HG03565 (cell line): ENCODE results near the gene HOXD8.

Experiments used
- ATAC-seq: cut with Tn5 transposase; IDR thresholded peaks from one replicate; pipeline ENCODE4 v1.9.1; 2021; ENCODE audit warnings: mild to moderate bottlenecking, moderate library complexity; ENCODE audit not compliant: unreplicated experiment

Gene HOXD8

DNA sequence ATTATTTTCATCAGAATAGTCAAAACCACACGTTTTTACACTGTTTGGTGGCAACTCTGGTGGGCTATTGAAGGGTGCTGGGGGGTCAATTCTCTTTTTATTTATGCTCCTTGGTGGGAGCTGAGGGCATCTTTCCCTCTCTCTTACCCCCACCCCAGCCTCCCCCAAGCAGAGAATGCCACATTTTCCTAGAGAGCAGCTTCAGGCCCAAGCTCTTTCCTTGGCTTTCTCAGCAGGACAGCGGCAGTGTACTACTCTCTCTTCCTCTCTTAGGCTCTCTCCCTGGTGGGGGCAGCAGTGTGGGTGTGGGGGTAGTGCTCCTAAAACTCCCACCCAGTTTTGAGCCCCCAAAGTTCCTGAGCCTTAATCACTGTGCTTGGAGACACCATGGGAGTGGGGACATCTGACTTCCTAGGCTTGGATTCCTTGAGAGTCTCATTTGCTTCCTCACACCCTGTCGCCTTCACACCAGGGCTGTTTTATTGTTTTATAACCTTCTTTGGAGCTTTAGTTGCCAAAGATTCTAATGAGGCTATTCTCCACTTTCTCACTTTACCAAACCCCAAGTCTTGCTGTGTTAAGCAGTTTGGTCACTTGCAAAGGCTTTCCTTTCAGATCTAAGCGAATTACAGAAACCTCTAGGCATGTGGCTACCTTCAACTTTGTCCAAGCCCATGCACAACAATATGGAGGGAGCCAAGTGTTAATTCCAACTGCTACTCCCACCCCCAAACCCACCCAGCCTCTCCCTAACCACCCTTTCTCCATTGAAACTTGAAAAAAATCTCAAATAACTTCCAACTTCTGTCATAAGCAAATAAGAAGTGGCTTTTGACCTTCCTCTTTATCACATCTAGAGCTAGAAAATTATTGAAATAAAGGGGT, 15.8 kb downstream of the HOXD8 start:
- ATAC-seq: no peak

GRCh38 chr2:176146101-176146500, 16.6 kb downstream of the HOXD8 start:
- ATAC-seq: no peak

GRCh38 chr2:176146645-176147044, 17.1 kb downstream of the HOXD8 start:
- no peak for ATAC-seq

- no peak for ATAC-seq
Measured at GRCh38 chr2:176147210-176147799, 17.8 kb downstream of the HOXD8 start.

DNA sequence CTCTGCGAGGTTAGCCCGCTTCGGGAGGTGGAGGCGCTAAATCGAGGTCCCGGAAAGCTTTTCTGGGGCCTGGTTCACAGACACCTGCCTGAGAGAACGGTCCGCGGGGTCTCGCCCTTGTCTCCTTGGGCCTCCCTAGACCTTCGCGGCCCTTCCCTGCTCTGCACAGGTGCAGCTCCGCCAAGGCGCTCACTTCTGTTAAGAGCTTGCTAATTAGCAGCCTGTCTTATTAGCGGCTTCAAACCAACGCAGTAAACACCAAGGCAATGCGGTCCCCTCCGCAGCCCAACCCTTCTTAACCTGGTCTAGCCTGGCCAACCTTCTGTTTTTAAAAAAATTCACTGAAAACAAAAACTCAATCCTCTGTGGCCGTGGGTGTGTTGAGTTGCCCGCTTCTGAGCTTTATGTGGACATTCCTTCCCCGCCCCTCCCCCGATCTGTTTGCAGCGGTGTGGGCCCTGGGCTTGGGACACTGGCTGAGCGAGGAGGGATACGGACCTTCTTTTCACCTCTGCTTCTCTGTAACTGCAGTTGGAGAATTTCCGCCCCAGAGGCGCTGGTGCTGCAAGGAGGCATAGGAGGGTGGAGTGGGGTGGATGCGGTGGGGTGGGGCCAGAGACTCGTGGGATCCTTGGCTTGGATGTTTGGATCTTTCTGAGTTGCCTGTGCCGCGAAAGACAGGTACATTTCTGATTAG, 18.4 kb downstream of the HOXD8 start:
- ATAC-seq: no peak

DNA sequence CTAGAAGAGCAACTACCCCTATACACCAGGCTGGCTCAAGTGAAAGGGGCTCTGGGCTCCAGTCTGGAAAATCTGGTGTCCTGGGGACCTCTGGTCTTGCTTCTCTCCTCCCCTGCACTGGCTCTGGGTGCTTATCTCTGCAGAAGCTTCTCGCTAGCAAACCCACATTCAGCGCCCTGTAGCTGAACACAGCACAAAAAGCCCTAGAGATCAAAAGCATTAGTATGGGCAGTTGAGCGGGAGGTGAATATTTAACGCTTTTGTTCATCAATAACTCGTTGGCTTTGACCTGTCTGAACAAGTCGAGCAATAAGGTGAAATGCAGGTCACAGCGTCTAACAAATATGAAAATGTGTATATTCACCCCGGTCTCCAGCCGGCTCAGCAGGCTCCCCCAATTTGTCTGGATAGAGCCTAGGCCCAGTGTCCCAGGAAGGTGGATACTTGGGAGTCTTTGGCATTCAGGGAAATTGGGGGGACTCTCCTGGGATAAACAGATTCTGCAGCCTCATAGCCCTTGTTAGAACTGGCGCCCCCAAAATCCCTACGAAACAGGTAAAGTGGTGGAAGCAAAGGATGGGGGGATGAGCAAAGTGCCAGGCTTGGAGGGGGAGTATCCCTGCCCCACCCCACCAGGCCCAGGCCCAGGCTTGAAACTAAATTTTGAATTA, 19.4 kb downstream of the HOXD8 start:
- ATAC-seq: no peak

DNA sequence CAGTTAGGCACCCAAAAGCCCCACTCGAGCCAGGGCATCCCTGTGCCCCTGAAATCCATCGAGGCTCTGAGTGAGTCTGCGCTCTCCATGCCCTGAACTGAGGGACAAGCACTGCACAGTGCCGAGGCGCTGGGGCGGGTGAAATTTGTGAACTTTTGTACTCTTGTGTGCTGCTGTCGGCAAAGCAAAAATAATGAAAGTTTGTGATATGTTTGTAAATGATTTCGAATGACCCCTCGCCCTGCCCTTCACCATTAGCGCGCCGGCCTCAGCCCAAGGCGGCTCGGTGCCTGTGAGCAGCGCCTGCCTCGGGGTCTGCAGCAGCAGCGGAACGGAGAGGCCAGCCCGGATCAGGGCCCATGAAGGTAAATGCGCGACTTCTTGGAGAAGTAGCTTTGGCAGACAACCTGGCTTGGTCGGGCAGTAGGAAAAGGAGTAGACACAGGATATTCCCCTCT, 20.0 kb downstream of the HOXD8 start:
- ATAC-seq: no peak

- no peak for ATAC-seq
Measured at GRCh38 chr2:176149939-176150583, 20.6 kb downstream of the HOXD8 start.

DNA sequence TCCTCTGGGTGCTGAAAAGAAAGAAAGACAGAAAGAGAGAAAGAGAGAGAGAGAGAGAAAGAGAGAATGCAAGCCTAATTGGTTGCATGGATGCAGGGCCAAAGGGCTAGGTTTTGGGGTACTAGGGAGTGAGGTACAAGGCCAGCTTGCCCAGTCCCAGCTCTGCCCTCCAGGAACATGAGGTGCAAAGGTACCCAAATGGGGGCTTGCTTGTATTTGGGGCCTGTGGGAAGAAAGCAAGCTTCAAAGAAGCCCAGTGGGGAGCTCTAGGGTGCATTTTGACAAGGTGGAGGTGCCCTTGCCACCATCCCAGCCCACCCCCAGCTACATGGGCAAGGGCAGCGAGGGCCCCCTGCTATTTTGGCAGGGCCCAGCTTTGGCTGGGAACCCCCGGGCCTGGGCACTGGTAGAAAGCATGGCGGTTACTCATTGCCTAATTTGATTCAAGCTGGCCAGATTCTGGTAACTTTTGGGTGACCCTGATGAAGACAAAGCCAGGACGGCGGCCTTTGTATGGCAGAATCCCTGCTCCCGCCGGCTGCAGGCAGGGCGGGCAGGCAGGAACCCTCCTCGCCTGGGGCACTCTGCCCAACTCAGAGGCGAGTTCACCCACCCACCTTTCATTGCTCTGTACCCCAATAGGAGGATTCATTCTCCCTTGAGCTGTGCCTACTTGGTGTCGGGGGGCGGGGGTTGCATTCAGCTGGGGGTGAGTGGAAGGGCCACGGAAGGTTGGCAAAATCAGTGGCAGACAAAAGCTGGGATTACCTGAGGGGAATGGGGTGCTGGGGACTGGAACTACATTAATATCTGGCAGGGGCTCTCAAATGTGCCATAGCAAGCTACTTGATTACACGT, 21.3 kb downstream of the HOXD8 start:
- no peak for ATAC-seq

GRCh38 chr2:176151442-176152287, 22.2 kb downstream of the HOXD8 start, which contains the start of gene HOXD4:
HOXD4 (plus strand) TSS chr2:176151550; CDS start chr2:176151634, 84 bp downstream.
- no peak for ATAC-seq

- no peak for ATAC-seq
Measured at GRCh38 chr2:176152350-176153181, 23.1 kb downstream of the HOXD8 start.

DNA sequence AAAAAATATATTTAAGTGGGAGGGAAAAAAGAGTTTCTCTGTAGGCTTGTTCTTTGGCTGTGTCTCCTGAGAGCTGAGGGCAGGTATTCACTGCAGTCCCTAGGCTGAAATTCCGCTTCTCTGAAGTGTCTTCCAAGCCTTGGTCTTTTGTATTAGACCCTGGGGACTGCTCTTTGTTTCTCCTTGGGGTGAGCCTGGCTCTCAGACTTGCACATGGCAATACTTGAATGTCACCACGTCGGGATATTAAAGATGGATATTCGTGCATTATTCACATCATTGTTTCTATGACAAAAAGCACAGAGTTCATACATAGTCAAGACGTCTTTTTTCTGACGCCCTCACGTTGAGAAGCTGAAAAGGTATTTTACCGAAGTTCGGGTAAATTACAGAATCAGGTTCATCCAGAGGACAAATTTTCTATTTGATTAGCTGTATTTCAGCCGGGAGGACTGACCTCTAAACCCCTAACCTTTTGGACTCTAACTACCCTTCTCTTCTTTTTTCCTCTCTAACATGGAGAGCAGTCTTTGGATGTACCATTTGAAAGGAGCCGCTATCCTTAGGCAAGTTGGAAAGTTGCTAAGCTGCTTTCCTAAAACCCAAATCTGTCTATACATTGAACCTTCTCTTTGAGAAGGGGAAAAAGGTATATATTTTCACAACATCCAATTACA, 25.2 kb downstream of the HOXD8 start:
- no peak for ATAC-seq

DNA sequence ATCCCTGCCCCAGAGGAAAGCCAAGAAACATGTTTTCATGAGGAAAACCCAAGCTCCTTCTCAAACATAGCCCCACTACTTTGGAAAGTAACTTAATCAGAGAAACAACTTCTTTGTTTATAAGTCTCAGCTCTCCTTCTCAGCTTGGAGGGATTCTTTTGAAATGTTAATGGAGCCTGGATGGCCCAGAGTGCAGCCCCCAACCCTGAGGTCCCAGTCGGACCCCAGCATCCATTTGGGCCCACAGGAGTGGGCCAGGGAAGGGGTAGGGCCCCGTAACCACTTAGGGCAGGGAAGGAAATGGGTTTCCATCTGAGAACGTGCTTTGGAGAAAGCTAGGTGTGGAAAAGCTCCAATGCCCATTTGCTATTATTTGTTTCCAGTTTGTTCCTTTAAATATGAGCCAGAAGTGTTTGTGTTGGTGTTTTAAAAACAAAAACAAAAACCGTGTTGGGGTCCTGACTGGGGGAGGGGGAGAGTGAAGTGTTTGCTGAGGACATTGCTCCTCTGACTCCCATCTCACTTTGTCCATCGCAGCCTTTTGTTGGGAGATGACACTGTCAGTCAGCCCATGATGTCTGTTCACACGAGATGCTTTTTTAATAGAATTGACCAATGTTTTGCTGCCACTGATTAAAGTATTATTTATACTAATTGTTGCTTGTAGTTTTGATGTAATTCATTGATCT, 26.0 kb downstream of the HOXD8 start:
- ATAC-seq: no peak

- ATAC-seq: no peak
Measured at GRCh38 chr2:176156301-176156806, 26.8 kb downstream of the HOXD8 start.

DNA sequence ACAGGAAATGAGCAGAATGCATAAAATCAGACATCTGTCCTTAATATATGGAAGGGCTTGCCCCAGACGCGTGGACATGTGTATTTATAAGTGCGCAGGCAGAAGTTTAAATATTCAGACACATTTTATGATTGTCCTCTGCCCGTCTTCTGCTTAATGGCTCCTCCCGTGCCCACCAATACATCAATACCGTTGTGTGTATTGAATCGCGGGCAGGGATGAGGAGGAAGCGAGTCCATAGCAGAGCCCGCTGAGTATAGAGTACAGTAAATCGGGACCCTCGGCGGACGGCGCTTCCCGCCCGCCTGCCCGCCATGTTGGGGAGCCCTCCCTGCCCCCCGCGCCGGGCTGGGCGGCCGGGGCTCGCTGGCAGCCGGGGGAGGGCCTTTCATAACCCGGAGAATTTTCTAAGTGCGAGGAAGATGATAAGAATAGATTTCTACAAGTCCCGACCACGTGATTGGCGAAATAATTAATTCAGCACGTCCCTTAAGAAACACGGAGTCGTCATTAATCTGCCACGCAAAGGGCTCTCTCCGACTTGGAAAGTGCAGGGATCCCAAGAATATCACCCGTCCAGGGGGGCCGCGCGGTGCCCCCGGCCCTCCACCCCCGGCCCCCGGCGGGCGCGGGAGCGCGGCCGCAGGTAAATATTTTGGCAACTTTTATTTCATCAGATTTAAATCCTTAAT, 27.4 kb downstream of the HOXD8 start, which contains the start of gene HOXD3:
Gene HOXD3 (plus strand): TSS at position 501 of the 692 bp plus-strand sequence. CDS start 11,808 bp downstream, outside the sequence.
- no peak for ATAC-seq
